HS-27A (cell line): ENCODE measurements around the gene SNX5.

Source experiments
- DNase-seq: peaks from one replicate; pipeline ENCODE4 v3.0.0-alpha.2; 2012; ENCODE audit warnings: low read depth, missing footprints

SNX5 gene

DNA sequence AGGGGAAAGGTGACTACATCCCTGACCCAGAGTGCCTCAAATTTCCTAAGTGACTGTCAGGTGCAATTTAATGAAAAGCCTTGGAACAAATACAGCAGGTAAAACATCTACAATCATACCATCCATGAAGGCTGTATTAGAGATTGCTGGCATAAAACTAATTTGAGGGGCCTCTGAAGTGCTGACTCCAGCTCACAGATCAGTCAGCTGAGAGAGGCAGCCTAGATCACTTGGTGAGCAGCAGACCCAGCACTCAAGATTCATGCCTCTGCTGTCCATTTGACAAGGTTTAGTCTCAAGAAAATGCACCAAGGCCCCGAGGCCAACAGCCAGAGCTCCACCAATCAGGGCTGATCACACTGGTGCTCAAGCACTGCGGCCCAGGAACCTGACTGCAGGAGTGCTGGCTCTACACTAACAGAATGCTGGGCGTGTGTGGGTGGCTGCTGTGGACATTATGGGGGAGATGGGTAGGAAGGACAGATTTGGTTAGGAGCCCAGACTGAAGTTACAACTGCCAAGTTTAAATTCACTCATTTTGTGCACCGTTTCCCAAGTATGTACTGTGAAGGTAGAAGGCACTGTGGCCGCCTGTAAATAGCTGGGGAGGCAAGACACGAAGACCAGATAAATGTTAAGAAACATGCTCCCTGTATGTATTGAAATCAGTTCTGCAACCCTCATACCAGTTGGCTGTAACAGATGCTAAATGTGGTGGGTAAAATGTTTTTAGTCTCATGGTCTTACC lies 28.2 kb downstream of the SNX5 start:
- no peak for DNase-seq

DNA sequence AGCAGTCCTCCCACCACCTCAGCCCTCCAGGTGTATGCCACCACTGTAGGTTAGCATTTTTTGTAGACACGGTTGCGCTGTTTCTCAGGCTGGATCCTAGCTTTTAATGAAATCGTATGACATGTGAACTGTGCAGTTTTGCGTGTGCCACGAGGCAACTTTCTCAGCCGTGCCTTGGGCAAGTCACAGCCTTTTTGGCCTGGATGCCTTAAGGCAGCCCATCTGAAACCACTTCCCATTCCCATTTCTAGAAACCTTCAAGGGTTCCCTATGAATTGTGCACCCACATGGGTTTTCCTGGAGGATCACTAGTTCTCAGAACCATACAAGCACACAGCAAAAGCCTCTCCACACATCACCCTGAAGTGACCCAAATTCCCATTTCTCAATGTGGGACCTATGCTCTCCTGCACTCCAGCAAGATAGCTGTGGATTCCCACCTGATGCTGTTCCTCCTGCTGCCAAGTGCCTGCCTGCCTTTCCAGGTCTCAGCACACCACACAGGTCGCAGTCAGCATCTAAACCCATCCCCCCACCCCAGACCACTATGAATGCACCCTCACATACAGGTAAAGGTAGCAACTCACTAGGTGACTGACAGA lies 28.9 kb downstream of the SNX5 start:
- DNase-seq: no peak

DNA sequence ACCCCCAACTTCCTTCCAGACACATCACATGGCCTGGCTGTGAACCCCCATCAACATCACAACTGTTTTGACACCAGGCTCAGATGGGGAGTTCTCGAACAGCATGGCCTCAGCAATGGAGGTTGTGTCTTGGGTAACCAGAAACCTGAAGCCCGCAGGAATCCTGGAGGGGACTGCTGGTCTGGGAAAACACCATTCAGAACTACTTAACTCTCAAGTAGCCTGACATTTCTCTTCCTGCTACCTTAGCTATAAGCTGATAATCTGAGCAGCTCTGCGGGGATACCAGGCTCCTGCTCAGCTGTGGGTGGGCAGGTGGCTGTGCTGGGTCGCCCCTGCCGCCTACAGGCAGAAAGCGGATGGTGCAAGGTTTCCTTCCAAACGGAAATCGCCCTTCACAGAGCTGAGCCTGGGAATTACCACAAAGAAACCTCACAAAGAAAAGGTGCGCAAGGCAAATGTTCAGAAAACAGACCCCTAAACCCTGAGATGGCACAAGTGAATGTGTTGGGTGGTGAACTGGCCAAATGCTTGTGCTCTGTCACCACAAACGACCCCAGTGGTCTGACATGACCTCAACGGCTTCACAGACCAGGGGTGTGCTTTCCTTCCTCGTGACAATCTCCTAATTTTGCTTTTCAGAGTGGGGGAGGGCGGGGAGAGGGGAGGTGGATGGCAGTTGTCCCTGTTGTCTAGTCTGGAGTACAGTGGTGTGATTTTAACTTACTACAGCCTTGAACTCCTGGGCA lies 29.5 kb downstream of the SNX5 start:
- no peak for DNase-seq

DNA sequence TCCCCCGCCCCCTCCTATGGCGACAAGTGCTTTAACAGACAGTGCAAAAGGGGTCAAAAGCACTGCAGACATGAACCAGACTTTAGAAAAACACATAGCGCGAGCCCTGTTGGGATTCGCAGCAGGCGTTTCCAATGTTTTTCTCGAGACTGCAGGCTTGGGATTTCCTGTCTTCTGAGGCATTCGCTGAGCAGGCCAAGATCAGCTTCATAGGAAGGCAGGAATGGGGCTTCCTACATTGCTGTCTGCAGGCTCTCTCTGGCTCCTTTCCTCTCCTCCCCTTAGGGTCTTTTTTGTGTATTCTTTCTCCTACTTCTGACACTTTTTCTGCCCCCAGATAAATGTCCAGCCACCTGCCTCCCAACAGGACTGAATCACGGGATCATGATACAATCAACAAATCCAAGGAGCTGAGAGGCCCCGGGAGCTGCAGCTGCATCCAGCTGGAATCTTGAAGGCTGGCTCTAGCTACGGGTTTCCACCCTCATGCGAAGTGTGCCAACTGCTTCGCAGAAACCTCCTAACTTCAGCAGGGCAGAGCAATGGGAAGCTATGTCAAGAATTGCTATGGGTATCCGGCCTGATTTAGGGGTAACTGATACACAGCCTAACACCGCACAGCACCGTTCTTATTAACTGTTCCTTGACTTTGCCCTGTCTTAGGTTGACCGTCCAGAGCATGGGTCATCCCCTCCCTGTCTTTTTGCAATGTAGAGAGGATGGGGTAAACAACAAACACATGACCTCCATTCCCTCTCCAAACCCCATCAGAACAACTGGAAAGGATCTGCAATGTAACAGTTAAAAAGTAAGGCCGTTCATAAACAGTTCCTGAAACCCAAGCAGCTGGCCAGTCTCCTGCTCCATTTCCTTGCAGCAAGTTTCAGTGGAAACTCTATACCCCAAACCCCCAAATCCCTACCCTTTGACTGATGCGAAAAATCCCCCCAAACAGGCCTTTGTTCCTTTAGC lies 31.5 kb downstream of the SNX5 start:
- no peak for DNase-seq

GRCh38 chr20:17936286-17936760 lies 32.3 kb downstream of the SNX5 start:
- DNase-seq: no peak

GRCh38 chr20:17935761-17936160 lies 32.8 kb downstream of the SNX5 start:
- DNase-seq: no peak

- DNase-seq: no peak
These were observed 33.4 kb downstream of the SNX5 start for GRCh38 chr20:17935186-17935585.

DNA sequence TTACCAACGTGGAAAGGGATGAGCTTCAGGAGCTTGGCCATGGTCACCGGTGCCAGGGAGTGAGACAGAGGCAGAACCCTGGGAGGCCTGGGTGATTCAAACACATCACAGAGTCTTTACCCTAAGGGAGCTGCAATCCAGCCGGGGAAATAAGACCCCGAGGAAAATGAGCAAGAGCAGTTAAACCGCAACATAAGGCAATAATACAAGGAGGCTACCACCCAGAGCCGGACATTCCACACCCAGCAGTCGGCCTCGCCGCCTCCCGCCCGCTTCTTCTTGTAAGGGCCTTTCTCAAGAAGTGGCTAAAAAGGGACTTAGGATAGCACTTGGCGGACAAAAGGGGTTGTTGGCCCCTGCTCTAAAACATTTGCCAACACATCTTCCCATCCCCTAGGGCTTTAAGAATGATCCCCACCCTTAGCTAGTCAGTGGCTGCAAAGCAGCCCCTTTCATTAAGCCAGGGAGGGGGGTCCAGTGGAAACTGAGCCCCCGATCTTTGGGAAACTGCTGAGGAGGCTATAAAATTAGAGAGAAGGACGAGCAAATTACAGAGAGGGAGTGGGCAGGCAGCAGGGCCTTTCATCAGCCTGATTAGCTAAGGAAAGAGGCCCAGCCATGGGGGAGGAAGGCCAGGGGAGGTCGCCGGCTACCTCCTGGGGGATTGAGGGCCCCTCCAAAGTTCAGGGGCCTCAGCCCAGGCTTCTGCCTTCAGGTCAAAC lies 34.3 kb downstream of the SNX5 start:
- no peak for DNase-seq

DNA sequence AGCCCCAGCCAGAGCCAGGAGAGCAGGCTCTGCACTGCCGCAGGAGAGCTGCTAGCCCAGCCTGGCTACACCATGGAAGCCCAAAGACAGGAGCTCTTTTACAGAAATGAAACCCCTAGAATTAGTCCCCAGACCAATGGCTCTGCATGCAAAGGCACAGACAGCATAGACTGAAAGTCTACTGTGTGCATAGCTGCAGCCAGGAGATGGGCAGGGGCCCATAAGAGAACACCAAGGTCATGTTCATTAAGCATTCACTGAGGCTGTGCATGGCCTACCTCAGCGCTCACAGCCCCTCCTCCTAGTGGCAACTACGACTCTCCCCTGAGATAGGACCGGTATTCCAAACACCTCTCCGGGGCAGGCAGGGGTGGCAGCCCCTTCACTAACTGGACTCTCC lies 34.9 kb downstream of the SNX5 start:
- no peak for DNase-seq

DNA sequence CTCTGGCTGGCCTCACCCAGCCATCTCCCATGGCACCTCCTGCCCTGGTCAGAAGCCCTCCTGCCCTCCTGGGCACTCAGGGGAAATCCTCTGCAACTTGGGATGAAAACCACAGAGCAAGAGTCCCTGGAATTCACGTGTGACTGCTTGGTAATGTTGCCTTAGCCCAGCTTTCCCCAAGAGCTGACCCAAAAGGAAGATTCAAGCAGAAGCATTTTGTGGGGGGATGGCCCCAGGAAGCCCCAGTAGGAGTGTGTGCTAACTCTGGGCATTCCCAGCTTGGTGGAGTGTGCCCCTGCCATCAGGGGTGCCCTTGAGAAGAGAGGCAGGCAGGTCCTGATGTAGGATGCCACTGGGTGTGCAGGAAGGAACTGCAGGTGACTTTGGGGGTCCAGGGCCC lies 35.5 kb downstream of the SNX5 start:
- DNase-seq: no peak

DNA sequence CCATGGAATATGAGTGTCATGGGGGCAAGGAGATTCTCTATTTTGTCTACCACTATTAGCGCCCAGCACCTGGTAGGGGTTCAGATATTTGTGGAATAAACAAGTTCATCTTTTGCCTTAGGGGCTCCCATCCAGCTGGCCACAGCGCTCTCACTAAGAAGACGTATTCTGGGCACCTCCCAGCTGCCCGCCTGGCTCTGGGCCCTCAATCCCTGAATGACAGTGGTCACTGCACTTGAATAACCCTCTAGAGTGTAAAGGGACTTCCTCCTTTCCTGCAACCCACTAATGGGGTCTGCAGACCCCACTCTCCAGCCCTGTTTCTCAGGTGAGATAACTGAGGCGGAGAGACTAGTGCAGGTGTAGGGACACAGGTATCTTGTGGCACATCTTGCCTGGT lies 36.2 kb downstream of the SNX5 start:
- no peak for DNase-seq

- DNase-seq: no peak
These were observed 37.1 kb downstream of the SNX5 start for GRCh38 chr20:17931513-17931912.

- DNase-seq: no peak
These were observed 39.8 kb downstream of the SNX5 start for GRCh38 chr20:17928633-17929311.

- no peak for DNase-seq
These were observed 40.4 kb downstream of the SNX5 start for GRCh38 chr20:17928211-17928611.

DNA sequence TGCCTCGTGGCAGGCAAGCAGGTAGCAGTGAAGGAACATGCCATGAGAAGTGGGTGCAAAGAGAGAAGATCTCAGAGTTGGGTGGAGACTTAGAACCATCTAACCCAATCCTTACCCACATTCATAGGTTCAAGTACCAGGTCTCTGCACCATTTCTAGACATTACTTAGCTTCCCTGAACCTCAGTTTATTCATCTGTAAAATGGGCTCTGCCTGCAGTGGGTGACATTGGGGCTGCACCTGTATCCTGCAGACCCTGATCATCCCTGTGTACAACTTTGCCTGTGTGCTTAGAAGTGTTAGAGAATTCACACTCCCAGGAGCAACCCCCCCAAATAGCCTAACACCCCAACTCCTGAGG lies 42.7 kb downstream of the SNX5 start:
- no peak for DNase-seq

DNA sequence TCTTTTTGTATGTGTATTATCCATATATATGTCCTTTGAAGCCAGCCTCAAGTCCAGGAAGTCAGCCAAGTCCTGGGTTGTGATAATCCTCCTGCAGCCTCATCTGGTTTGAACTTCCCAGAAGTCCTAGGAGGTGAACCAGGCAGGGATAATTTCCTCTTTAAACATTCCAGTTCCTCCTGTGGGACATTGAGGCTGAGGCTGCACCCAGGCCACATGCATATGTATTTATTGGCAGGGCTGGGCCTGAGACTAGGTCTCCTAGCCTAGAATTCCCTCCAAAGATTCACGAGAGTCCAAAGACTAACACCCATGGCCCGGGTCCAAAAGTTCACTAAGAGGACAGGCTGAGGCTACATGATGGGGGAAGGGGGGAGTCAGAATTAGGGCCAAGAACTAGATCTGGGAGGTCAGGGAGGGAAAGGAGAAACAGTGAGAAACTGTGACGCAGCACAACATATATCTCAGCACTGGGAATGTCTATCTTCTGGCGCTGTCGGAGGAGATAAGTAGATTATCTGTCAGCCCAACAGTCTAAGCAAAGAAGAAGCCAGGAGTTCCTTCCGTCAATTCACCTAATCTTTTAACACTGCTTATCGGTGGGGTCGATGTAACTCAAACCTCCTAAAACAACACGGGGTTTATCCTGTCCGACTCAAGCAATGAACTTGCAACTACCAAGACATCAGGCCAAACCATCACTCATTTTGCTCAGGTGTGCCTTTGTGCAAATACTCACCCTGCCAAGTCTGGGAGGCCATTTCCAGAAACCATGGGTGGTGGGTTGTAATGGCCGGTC lies 43.3 kb downstream of the SNX5 start:
- DNase-seq: no peak

DNA sequence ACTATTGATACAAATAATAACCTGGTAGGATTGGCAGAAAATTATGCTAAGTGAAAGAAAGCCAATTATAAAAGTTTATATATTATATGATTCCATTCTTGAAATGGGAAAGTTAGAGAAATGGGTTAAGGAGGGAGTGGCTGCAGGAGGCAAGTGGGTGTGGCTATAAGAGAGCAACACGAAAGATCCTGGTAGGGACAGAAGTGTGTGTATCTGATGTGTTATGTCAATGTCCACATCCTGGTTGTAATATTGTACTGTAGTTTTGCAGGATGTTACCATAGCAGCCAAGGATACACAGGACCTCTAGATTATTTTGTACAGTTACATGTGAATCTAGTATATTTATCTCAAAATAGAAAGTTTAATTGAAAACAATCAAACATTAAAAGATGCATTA lies 46.8 kb downstream of the SNX5 start:
- no peak for DNase-seq

GRCh38 chr20:17919149-17919548 lies 49.4 kb downstream of the SNX5 start:
- no peak for DNase-seq

DNA sequence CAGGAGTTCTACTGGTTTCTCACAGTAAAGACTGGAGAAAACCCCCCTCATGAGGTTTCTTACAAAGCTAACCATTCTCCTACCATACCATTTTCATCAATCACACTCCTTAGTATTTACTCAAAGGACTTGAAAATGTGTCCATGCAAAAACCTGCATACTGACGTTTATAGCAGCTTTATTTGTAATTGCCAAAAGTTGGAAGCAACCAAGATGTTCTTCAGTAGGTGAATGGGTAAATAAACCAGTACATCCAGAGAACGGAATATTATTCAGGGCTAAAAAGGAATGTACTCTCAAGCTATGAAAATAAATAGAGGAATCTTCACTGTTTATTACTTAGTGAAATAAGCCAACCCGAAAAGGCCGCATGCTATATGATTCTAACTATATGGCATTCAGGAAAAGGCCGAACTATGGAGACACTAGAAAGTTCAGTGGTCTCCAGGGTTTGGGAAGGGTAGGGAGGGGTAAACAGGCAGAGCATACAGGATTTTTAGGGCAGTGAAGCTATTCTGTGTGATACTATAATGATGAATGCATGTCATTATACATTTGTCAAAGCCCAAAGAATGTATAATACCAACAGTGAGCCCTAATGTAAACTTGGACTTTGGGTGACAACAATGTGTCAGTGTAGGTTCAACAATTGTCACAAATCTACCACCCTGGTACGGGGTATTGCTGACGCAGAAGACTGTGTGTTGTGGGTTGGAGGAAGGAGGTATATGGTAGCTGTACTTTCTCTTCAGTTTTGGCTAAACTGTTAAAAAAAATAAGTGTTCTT lies 50.6 kb downstream of the SNX5 start:
- no peak for DNase-seq
